Measurements from ENCODE around the gene MUS81.

Gene MUS81

DNA sequence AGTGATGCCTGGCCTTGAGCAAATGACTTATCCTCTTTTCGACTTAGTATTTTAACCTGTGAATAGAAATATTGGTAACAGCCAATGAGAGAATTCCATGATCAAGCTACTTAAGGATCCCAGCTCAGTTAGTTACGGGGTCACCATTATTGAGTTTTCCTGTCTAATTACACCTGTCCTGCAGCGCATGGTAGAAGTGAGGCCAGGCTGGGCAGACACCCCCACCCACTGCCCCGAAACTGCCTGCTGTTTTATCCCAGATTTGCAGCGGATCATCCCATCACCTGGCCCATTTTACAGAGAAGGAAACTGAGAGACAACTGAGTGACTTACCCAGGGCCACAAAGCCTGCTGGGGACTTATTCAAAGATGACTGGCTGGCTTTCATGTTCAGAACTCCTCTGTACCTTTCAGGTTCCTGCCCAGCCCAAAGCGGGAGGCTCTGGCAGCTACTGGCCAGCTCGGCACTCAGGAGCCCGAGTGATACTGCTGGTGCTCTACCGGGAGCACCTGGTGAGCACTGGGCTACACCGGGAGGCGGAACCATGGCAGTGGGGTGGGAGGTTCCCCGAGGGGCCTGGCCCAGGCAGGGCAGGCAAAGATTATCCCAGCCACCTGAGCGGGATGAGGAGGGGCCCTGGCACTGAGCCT lies 1.4 kb downstream of the MUS81 start:
- DNase-seq (ENCODE audit: low spot score), result no peak

- no peak for DNase-seq (ENCODE audit: low spot score)
These were observed 2.0 kb downstream of the MUS81 start for GRCh38 chr11:65862191-65862735.

DNA sequence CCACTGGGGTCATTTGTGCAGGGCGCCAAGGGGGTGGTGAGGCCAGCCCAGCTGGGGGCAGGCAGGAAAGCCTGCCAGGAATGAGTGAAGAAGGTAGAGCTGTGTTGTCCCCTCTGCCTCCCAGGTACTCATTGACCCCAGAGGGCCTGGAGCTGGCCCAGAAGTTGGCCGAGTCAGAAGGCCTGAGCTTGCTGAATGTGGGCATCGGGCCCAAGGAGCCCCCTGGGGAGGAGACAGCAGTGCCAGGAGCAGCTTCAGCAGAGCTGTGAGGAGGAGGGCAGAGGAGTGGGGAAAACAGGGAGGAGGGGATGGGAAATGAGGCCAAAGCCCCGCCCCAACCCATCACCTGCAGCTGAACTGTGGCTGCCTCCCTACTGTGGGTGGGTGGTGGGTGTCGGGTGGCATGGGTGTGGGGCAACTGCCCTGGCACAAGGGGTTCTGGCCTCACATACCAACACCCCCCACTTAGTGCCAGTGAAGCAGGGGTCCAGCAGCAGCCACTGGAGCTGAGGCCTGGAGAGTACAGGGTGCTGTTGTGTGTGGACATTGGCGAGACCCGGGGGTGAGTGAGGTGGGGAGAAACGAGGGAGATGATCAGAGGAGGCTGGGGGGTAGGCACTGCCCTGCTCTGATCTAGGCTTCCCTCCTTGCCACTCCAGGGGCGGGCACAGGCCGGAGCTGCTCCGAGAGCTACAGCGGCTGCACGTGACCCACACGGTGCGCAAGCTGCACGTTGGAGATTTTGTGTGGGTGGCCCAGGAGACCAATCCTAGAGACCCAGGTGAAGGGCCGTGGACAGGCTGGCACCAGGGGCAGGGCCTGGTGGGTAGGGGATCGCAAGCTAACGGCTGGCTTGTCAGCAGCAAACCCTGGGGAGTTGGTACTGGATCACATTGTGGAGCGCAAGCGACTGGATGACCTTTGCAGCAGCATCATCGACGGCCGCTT lies 3.0 kb downstream of the MUS81 start:
- no peak for DNase-seq (ENCODE audit: low spot score)

DNA sequence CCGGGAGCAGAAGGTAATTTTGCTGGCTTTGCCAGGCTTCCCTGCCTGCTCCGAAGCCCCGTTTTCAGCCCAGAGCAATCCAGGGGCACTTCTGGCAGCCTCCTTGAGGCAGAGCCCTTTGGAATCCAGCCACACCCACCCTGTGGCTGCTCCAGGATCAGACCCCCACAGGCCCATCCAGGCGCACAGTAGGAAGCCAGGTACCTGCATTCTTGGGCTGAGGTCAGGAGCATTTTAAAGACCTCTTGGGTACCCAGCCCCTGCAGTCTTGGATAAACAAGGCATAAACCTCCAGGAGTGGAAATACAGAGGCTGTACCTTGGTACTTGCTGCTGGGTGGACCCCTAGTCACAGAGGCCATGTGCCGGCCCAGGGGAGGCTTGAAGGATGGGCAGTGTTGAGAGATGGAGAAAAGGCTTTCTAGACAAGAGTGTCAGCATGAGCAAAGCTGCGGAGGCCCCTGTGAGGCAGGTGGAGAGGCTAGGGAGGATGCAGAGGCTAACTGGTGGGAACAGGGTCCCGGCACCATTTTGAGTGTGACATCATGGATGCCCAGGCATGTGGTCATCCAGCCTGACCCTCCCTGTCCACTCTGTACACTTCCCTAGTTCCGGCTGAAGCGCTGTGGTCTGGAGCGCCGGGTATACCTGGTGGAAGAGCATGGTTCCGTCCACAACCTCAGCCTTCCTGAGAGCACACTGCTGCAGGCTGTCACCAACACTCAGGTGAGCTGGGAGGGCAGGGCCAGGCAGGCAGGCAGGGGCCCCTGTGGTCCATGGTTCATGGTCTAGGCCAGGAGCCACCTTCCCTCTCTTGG lies 3.9 kb downstream of the MUS81 start:
- no peak for DNase-seq (ENCODE audit: low spot score)

DNA sequence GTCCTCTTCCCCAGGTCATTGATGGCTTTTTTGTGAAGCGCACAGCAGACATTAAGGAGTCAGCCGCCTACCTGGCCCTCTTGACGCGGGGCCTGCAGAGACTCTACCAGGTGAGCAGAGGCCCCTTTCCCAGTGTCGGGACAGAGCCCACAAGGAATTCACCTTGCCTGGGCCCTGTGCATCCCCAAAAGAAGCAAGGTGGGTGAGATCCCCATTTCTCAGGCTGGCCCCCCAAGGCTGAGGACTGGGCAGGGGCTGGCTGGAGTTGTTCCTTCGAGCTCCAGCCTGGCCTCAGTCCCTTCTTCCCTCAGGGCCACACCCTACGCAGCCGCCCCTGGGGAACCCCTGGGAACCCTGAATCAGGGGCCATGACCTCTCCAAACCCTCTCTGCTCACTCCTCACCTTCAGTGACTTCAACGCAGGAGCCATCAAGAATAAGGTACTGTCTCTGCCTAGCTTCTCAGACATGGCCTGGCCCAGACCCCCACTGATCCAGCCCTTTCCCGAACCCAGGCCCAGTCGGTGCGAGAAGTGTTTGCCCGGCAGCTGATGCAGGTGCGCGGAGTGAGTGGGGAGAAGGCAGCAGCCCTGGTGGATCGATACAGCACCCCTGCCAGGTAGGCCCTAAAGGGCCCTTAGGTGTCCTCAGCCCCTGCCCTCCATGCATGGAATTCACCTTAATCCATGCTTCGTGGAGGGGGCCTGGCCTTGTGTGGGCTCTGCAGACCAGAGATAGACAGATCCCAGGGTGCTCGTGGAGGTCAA lies 4.7 kb downstream of the MUS81 start:
- no peak for DNase-seq (ENCODE audit: low spot score)

DNA sequence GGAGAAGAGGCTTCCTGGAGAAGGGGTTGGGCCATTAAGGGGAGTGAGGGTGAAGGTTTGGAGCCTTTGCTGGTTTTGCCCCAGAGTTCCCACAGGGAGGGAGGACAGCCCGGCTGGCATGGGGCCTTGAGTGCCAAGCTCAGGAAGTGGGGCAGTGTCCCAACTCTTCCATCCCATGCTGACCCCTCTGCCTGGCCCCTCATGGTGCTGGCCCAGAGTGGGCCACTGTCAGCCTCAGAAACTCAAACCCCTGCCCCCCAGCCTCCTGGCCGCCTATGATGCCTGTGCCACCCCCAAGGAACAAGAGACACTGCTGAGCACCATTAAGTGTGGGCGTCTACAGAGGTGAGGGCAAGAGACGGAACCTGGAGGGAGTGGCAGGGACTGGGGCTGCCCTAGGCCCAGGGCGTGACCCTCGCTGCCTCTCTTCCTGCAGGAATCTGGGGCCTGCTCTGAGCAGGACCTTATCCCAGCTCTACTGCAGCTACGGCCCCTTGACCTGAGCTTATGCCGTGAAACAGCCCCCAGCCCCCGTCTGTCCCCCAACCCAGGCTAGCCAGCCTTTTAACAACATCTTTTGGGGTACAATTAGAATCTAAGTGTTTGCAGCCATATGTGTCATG lies 5.4 kb downstream of the MUS81 start:
- no peak for DNase-seq (ENCODE audit: low spot score)

- DNase-seq (ENCODE audit: low spot score), result no peak
These were observed 6.5 kb downstream of the MUS81 start for GRCh38 chr11:65866509-65867283.

GRCh38 chr11:65867284-65868071 lies 7.2 kb downstream of the MUS81 start:
- no peak for DNase-seq (ENCODE audit: low spot score)

DNA sequence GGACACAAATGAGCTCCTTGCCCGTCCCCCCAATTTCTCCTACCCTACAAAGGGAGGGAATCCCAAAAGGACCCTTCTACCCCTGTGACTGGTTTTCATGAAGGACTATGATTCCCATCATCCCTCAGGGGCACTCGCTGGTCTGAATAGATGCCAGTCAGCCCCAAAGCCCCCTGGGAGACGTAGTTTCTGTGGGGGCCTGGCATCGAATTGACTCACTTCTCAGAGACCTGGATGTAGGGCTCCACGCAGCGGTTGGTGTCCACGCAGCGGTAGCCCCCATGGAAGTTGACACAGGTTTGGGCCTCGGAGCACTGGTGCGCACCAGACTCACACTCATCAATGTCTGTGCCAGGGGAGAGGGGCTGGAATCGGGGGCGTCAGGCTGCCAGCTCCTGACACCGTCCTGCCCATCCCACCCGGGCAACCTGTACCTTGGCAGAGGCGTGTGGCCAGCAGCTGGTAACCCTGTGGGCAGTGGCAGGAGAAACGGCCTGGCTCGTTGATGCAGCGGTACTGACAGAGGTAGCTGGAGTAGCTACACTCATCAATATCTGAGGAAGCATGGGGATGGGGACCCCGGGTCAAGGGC lies 7.9 kb downstream of the MUS81 start:
- no peak for DNase-seq (ENCODE audit: low spot score)

DNA sequence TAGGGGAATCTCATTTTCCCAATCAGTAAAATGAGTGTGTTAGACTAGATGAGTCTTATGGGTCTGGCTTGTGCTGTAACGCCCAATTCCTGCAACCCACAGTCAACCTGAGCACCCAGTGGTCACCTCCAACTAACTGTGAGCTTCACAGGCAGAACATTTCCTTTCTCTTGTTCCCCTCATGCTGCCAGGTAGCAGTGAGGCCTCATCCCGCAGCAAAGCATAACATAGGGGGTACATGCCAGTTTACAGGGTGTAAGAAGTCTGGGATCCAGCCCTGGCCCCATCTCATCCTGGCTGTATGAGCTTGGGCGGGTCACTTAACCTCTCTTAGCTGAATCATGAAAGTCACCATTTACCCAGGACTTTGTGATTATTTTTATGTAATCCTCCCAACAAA lies 8.7 kb downstream of the MUS81 start:
- DNase-seq (ENCODE audit: low spot score), result no peak

DNA sequence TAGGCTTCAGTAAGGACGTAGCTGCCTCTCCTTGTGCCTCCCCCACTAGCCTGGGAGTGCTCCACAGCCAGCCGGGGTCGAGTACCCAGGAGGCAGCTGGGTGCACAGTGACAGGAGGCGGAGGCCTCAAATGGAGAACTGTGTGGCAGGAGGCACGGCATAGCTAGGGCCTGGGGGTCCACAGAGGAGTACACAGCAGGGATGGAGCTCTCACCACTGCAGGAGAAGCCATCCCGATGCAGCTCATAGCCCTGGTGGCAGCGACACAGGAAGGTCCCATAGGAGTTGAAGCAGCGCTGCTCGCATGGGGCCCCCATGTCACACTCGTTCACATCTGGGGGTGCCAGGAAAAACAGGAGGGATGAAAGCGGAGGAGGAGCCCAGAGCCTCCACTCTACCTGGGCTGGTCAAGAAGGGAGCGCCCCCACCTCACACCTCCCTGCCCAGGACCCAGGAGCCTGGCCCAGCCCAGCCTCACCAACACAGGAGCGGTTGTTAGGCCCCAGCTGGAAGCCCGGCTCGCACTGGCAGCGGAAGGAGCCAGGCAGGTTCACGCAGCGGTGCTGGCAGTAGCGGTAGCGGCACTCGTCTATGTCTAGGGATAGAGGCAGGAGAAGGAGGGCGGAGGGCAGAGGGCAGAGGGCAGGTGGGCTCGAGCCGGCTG lies 9.5 kb downstream of the MUS81 start:
- DNase-seq (ENCODE audit: low spot score), result no peak

DNA sequence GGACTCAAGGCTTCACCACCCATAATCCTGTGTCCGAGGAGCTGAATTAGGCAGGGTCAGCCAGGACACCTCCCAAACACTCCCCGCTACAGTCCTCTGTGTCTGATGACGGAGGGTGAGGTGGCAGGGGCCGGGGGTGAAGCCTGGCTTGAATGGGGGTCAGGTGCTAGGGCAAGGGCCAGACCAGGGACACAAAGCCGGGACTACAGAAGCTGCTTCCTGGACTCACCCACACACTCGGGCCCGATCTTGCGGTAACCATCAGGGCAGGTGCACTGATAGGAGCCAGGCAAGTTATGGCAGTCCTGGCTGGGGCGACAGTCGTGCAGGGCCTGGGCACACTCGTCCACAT lies 10.1 kb downstream of the MUS81 start:
- DNase-seq (ENCODE audit: low spot score), result no peak

- DNase-seq (ENCODE audit: low spot score), result no peak
These were observed 10.8 kb downstream of the MUS81 start for GRCh38 chr11:65870706-65871681.

- no peak for DNase-seq (ENCODE audit: low spot score)
These were observed 11.7 kb downstream of the MUS81 start for GRCh38 chr11:65871811-65872548.

DNA sequence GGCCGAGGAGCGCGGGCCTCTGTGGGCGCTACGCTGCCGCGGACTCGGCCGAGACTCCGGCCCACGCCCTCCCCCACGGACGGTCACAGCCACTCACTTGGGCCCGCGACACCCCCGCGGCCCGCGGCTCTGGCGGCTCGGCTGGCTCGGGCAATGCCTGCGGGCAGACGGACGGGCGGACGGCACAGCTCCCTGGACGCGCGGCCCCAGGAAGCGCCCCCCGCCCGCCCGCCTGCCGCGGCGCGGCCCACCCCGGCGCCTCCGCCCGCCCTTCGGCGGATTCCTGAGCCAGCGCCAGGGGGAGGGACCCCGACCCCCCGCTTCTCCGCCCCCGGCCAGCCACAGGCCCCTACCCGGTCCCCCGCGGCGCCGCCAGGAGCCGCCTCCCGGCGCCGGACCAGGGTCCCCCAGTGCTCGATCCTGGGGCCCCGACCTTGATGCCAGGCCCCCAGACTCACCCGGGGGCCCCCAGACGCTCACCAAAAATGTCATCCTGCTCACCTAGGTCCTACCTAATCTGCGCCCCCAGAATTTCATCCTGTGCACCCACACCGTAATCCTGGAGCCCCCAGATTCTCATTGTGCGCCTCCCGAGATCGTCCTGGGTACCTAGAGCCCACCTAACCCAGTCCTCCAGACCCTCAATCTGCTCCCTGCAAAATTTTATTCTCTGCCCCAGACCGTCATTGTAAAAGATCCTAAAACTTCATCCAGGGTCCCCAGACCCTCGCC lies 12.5 kb downstream of the MUS81 start, which contains the start of gene EFEMP2:
TSS of gene EFEMP2 (minus strand) at position 215 of the 732 bp plus-strand sequence. CDS start 446 bp downstream, outside the sequence.
- no peak for DNase-seq (ENCODE audit: low spot score)

Measured in SW480 (cell line).